Ectodermal cell (in vitro differentiated cells): ENCODE data around the gene CSRNP3.

Source experiments
- H3K27ac ChIP-seq: 2 replicates; pipeline ENCODE4 v1.7.0; 2013; ENCODE audit warnings: mild to moderate bottlenecking, low read depth, low read length; ENCODE audit not compliant: insufficient read depth, poor library complexity, severe bottlenecking
- H3K27me3 ChIP-seq: 2 replicates; pipeline ENCODE4 v1.7.0; 2013; ENCODE audit warnings: mild to moderate bottlenecking, low read length; ENCODE audit not compliant: insufficient read depth, control insufficient read depth, poor library complexity, severe bottlenecking
- H3K36me3 ChIP-seq: one replicate; pipeline ENCODE4 v1.7.0; 2013; ENCODE audit warnings: low read length; ENCODE audit not compliant: control insufficient read depth, insufficient read depth
- H3K4me1 ChIP-seq: one replicate; pipeline ENCODE4 v1.7.0; 2013; ENCODE audit warnings: low read length; ENCODE audit not compliant: control insufficient read depth, insufficient read depth
- H3K4me3 ChIP-seq: 2 replicates; pipeline ENCODE4 v1.7.0; 2013; ENCODE audit warnings: low read depth, low read length, control low read depth; ENCODE audit not compliant: insufficient read depth
- H3K9me3 ChIP-seq: 2 replicates; pipeline ENCODE4 v1.7.0; 2013; ENCODE audit warnings: mild to moderate bottlenecking, low read length, moderate library complexity; ENCODE audit not compliant: control insufficient read depth
- WGBS, 2 experiments: methylation state at CpG; one replicate each; pipeline ENCODE4 v1.1.7; 2013; ENCODE audit warnings: missing lambda C conversion rate in 2 of 2; 5-methylcytosine and 5-hydroxymethylcytosine counted together

The CSRNP3 gene

DNA sequence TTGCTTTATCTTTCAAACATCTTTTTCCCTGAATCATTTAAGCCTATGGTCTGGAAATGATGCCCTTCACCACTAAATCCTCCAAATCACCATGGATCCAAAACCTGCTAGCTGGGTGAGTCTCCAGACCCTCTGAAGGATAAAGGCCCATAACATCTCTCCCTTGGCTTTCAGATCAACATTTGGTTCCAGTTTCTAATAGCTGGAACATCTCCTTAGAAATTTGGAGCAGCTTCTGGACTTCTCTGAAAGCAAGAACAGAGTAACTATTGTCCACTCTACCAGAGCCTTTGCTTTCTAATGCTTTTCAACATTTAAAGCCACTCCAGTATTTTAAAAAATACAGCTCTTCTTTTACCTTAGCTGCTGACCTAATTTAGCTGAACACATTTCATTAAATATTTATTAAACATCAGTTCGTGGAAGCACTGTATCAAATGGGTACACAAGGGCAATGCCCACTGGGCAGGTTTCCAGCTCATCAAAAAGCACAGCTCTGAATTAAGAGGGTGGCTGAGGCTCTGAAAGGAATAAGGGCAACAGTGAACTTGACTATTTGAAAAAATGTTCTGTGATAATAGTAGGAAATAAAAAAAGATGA lies 249.2 kb downstream of the CSRNP3 start:
- Histone ChIP-seq H3K27me3 (no peaks in the 10 kb centered on the region), H3K36me3 (no peaks in the 10 kb centered on the region), H3K9me3 (no peaks in the 10 kb centered on the region), H3K27ac (no peak overlapping the region), H3K4me3 (no peak overlapping the region), H3K4me1 (no peaks in the 10 kb centered on the region)
- WGBS, 2 experiments = 83 to 96% methylated on average over 1 of the region's 1 CpG

GRCh38 chr2:165720511-165720910 lies 251.0 kb downstream of the CSRNP3 start:
- Histone ChIP-seq H3K4me3 (no peak overlapping the region), H3K36me3 (no peaks in the 10 kb centered on the region), H3K9me3 (no peaks in the 10 kb centered on the region), H3K27ac (no peak overlapping the region), H3K4me1 (no peaks in the 10 kb centered on the region), H3K27me3 (no peaks in the 10 kb centered on the region)

GRCh38 chr2:165725421-165725820 lies 255.9 kb downstream of the CSRNP3 start:
- H3K4me1 ChIP-seq = no peaks in the 10 kb centered on the region
- no peaks in the 10 kb centered on the region for H3K36me3 ChIP-seq
- no peaks in the 10 kb centered on the region for H3K27me3 ChIP-seq
- no peak overlapping the region for H3K4me3 ChIP-seq
- H3K9me3 ChIP-seq = no peaks in the 10 kb centered on the region
- no peak overlapping the region for H3K27ac ChIP-seq
